Epithelial cell of proximal tubule (primary cell): ENCODE measurements around the gene OXGR1. TPM values are rescaled to one million over a fixed set of nuclear protein-coding genes. Genes with fewer than 3 reads are reported as not detected.
"Not testable (repeated sequence)": the region's sequence is repeated elsewhere in the genome, so short reads cannot be mapped to it uniquely, and the experiment has no call there.

Experiments
- DNase-seq: peaks from one replicate; pipeline ENCODE4 v3.0.0-alpha.2; 2011; ENCODE audit warnings: low read depth
- H3K4me3 ChIP-seq: 2 replicates; pipeline ENCODE4 v1.5.1; 2011; ENCODE audit warnings: low read depth, mild to moderate bottlenecking, low read length
- total RNA-seq: library from RNA; depleted of rRNA; stranded (reverse); fragments of >200 nt; gene quantifications from 2 replicates; pipeline ENCODE4 v1.2.3, GENCODE V29; 2015
- TF ChIP-seq, protein P1 (sequence below): conservative IDR thresholded peaks from 2 replicates; pipeline ENCODE4 v1.5.1; 2012; ENCODE audit warnings: low read depth, mild to moderate bottlenecking, low read length

Gene OXGR1
- total RNA-seq, 1 donor from 2014 or later: not detected

DNA sequence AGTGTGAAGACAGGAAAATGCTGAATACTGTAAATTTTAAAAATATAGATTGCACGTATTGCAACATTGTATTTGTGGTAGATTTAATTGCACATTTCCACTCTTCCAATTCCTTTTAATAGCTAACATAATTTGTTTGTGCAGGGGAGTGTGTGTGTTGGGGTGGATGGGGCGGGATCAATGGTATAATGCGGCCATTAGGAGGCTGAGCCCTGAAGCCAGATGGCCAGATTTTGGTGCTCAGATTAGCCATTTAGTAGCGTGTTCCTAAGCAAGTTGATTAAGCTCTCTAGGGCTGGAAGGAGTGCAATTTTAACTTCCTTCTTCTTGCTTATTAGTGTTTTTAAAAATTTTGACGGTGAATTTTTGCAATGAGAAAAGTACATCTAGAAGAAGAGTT lies 5.8 kb downstream of the OXGR1 start:
- no peak overlapping the region for H3K4me3 ChIP-seq
- TF ChIP-seq, protein P1, sequence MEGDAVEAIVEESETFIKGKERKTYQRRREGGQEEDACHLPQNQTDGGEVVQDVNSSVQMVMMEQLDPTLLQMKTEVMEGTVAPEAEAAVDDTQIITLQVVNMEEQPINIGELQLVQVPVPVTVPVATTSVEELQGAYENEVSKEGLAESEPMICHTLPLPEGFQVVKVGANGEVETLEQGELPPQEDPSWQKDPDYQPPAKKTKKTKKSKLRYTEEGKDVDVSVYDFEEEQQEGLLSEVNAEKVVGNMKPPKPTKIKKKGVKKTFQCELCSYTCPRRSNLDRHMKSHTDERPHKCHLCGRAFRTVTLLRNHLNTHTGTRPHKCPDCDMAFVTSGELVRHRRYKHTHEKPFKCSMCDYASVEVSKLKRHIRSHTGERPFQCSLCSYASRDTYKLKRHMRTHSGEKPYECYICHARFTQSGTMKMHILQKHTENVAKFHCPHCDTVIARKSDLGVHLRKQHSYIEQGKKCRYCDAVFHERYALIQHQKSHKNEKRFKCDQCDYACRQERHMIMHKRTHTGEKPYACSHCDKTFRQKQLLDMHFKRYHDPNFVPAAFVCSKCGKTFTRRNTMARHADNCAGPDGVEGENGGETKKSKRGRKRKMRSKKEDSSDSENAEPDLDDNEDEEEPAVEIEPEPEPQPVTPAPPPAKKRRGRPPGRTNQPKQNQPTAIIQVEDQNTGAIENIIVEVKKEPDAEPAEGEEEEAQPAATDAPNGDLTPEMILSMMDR: no peak
- DNase-seq: no peak

GRCh38 chr13:96984051-96984508 lies 10.2 kb downstream of the OXGR1 start:
- no peak for DNase-seq
- TF ChIP-seq, protein P1: peak; percentile 26
- no peak overlapping the region for H3K4me3 ChIP-seq

DNA sequence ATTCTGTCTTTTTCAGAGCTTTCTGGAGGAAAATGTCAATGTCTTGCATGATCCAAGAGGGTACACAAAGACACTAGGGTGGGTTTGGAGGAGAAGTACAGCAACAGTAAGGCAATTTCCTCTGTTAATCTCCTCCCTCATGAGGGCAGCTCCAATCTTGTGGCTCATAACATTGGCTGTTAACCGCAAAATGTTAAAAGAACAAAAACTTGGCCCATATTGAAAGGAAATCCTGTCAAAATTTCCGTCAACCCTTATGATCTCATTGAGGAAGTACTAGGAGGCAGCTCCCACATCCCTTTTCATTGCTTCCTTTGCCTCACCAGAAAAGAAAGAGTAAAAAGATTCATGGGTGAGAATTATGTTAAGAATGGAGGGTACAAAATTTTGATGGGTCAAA lies 11.6 kb downstream of the OXGR1 start:
- DNase-seq: no peak
- no peak overlapping the region for H3K4me3 ChIP-seq
- TF ChIP-seq, protein P1: no peak

GRCh38 chr13:96979861-96980260 lies 14.4 kb downstream of the OXGR1 start:
- DNase-seq, H3K4me3 ChIP-seq: not testable (repeated sequence)

GRCh38 chr13:96968027-96968426 lies 26.2 kb downstream of the OXGR1 start:
- no peak overlapping the region for H3K4me3 ChIP-seq
- TF ChIP-seq, protein P1: no peak
- no peak for DNase-seq

DNA sequence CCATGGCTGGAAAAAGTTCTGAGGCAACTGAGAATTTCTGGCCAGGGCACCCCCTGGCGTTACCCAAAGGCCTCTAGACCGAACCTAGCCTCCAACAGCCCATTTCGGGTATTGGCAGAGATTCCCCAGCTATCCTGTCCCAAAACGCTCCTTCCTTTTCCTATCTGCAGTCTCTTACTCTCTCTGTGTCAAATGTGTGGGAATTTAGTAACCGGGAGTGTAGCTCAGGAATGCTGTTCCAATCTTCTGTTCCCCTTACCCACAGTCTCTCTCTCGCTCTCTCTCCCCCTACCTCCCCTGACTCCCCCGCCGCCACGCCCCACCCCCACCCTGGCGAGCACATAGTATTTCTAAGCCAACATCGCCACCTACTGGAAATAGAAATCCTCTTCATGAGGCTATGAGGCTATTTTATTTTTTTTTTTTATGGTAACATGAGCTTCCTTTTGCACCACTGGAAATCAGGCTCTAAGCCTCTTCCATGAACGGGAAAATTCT lies 27.0 kb downstream of the OXGR1 start:
- DNase-seq: no peak
- H3K4me3 ChIP-seq: no peak overlapping the region
- TF ChIP-seq, protein P1: no peak

DNA sequence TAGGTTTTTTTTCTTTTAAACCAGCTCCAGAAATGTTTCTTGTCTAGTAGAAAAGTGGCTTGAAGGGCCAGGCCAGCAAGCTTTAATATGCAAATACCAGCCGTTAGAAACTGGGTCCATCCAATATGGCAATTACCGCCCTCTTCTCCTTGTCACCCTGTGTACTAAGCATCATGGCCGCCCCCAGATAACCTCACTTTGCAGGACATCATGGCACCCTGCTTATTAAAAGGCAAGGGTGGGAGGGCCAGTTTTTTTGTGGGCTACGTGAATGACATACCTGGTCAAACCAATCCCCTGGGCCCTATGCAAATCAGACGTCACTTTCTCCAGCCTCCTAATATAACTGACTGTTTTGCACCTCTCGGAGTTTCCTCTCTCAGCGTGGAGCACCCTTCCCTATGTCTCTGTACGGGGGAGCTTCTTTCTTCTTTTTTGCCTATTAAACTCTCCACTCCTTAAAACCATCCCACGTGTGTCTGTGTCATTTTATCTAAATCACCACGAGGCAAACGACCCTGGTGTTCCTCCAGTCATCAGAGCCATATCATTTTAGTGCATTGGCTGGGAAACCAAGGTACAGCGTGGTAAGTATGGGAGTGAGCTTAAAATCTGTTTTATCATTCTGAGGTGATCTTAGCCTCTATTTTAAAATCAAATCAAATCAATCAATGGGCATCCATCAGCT lies 27.7 kb downstream of the OXGR1 start:
- DNase-seq: no peak
- no peak overlapping the region for H3K4me3 ChIP-seq
- TF ChIP-seq, protein P1: no peak
